HG02852 (cell line): ENCODE data around the gene INAFM1.

Source experiments
- ATAC-seq: cut with Tn5 transposase; IDR thresholded peaks from one replicate; pipeline ENCODE4 v1.9.1; 2021; ENCODE audit warnings: mild to moderate bottlenecking, moderate library complexity; ENCODE audit not compliant: unreplicated experiment

Gene INAFM1

DNA sequence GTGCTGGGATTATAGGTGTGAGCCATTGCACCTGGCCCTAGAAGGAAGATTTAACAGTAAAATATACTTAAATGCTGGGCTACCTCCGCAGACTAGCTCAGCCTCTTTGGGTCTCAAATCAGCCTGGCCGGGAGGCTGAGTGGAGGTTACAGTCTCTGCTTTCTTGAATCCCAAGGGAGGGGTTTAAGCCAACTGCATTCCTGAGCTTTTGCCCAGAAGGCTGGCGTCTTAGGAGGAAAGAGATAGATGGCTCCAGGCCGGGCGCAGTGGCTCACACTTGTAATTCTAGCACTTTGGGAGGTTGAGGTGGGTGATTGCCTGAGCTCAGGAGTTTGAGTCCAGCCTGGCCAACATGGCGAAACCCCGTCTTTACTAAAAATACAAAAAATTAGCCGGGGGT lies 34.4 kb downstream of the INAFM1 start:
- ATAC-seq = no peak

DNA sequence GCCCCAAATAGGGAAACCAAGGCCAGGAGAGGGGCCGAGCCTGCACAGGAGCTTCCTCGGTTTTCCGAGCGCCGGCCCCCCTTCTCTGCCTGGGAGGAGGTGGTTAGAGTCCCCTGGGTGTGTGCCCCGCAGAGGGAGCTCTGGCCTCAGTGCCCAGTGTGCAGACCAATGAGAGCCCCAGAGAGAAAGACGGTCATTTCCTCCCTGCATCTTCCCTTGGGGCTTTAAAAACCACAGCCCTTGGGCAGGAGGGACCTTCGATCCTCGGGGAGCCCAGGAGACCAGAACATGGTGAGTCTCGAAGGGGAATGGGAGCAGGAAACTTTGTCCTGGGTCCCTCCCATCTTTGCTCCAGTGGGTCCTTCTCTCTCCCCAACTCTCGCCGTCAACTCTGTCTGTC lies 34.9 kb downstream of the INAFM1 start, which contains the start of gene C5AR1:
C5AR1 (plus strand) TSS at position 254 of the 400 bp plus-strand sequence; CDS start at position 289, 35 bp downstream.
- no peak for ATAC-seq

DNA sequence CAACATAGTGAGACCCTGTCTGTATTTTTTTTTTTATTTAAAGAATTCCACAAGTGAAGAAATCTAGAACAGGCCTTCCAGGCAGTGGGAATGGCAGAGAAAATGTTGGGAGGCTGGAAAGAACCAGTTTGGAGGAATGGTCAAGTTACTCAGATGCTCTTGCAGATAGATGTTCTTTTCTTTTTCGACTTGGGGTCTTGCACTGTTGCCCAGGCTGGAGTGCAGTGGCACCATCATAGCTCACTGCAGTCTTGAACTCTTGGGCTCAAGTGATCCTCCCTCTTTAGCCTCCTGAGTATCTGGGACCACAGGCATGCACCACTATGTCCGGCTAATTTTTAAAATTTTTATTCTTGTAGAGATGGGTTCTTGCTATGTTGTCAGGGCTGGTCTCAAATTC lies 35.6 kb downstream of the INAFM1 start:
- no peak for ATAC-seq

DNA sequence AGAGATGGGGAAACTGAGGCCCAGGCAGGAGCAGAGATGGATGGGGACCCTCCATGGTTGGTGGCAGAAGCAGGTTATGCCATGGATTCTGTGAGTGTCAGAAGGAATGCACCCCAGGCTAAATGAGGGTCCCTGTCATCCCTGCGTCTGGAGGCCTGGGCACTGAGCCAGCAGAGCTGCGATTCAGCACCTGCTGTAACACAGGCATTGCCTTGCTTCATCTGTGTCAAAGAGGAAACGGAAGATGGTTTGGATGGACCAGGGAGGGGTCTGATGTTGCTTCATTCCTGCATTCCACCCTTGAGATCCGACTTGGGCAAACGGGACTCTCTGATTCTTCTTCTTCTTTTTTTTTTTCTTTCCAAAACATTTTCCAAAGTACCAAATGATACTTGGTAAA lies 36.1 kb downstream of the INAFM1 start:
- no peak for ATAC-seq

DNA sequence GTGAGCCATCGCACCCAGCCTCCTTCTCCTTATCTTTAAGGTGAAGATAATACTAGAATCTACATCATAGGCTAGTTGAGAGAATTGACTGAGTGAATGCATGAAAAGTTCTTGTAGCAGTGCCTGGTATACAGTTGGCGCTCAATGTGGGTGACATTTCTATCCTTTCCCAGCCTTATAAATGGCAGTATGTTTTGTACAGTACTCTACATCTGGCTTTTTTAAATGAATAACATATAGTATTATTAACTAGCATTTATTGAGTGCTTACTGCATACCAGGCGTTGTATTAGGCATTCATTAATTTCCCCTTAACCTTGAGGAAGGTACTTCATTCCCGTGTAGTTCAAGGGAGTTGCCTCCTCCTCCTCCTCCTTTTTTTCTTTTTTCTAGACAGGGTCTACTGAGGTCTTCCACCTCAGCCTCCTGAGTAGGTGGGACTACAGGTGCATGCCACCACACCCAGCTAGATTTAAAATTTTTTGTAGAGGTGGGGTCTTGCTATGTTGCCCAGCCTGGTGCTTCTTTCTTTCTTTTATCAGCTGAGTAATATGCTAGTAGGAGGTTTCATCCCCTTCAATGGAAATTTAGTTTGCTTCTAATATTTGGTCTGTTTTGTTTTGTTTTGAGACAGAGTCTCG lies 37.8 kb downstream of the INAFM1 start:
- ATAC-seq = no peak

DNA sequence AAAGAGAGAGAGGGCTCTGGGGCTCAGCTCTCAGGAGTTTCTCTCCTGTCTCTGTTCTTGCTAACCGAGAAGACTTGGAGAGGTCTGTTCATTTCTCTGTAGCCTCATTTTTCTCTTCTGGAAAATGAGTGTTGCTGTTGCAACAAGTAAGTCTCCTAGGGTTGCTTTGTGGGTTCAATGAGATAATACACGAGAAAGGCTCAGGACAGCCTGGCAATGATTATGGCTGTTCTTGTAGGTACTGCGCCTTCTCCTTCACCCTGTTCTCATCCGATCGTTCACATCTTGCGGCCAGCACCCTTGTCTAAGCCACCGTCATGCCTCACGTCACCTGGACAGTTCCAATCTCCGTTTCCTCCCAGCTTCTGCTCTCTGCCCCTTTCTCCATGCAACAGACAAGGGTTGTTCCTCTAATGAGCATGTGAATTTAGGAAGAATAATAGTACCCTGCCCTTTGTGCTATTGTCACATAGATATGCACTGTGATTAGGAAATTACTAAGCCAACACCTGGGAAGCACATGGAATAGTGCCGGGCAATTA lies 39.1 kb downstream of the INAFM1 start:
- ATAC-seq = no peak

DNA sequence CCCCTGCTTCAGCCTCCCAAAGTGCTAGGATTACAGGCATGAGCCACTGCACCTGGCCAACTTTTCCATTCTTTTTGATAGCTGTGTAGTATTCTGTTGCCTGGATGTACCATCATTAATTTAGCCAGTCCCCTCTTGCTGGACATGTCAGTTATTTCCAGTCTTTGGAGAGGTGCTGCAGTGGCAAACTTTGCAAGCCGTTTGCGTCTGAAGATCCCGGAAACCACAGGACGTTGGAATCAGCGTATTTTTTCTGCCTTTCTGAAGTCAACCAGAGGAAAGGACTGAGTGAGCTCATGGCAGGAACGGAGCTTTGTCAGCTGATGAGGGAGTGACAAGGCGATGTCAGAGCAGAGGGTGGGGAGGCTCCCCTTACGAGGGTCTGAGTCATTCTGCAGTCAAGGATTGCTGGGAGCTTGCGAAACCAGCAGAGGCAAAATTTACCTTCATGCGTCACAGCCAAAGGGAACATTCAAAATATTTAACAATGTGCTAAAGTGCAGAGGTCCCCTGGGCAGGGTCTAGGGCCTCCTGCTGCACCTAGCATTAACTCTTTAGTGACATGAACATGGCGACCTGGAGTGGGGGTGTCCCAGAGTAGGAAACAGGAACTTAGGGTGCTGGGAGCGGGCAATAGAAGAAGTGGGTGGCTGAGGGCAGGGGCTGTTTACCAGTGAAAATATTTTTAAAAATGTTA lies 40.6 kb downstream of the INAFM1 start:
- ATAC-seq = no peak

DNA sequence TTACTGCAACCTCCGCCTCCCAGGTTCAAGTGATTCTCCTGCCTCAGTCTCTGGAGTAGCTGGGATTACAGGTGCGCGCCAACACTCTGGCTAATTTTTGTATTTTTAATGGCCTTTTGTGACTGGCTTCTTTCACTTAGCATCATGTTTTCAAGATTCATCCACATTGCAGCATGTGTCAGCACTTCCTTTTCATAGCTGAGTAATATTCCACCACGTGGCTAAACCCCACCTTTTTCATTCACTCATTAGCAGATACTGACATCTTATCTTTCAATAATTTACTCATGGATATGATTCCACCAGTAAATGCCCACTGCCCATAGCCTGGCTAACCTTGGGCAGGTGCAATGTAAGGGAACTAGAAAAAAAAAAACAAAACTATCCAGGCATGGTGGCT lies 41.8 kb downstream of the INAFM1 start:
- ATAC-seq = no peak

DNA sequence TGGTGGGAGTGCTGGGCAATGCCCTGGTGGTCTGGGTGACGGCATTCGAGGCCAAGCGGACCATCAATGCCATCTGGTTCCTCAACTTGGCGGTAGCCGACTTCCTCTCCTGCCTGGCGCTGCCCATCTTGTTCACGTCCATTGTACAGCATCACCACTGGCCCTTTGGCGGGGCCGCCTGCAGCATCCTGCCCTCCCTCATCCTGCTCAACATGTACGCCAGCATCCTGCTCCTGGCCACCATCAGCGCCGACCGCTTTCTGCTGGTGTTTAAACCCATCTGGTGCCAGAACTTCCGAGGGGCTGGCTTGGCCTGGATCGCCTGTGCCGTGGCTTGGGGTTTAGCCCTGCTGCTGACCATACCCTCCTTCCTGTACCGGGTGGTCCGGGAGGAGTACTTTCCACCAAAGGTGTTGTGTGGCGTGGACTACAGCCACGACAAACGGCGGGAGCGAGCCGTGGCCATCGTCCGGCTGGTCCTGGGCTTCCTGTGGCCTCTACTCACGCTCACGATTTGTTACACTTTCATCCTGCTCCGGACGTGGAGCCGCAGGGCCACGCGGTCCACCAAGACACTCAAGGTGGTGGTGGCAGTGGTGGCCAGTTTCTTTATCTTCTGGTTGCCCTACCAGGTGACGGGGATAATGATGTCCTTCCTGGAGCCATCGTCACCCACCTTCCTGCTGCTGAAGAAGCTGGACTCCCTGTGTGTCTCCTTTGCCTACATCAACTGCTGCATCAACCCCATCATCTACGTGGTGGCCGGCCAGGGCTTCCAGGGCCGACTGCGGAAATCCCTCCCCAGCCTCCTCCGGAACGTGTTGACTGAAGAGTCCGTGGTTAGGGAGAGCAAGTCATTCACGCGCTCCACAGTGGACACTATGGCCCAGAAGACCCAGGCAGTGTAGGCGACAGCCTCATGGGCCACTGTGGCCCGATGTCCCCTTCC lies 45.5 kb downstream of the INAFM1 start:
- no peak for ATAC-seq

DNA sequence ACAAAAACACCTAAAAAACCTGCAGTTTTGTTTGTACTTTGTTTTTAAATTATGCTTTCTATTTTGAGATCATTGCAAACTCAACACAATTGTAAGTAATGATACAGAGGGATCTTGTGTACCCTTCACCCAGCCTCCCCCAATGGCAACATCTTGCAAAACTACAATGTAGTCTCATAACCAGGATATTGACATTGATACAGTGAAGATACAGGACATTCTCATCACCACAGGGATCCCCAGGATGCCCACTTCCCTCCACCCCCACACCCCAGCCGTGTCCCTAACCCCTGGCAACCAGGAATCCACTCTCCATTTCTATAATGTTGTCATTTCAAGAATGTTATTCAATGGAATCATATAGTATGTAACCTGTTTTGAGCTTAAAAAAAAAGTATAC lies 46.9 kb downstream of the INAFM1 start:
- no peak for ATAC-seq

DNA sequence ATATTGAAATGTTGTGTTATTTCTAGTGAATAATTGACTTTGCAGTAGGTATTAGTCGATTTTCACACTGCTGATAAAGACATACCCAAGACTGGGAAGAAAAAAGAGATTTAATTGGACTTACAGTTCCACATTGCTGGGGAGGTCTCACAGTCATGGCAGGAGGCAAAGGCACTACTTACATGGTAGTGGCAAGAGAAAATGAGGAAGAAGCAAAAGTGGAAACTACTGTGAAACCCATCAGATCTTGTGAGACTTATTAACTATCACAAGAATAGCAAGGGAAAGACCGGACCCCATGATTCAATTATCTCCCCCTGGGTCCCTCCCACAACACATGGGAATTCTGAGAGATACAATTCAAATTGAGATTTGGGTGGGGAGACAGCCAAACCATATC lies 47.4 kb downstream of the INAFM1 start:
- no peak for ATAC-seq

DNA sequence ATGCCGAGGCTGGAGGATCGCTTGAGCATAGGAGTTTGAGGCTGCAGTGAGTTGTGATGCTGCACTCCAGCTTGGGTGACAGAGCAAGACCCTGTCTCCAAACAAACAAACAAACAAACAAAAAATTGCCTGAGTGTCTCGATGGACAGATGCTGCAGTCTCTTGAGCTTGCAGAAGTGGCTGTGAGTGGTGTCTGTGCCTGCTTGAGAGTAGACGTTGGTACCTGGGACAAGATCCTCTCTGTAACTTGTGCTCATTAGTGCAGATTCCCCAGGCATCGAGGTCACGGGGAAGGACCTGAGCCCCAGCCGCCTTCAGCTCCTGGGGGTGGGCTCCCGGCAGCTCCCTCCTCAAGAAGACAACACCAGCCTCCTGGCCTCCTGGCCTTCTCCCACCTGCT lies 48.7 kb downstream of the INAFM1 start:
- no peak for ATAC-seq

DNA sequence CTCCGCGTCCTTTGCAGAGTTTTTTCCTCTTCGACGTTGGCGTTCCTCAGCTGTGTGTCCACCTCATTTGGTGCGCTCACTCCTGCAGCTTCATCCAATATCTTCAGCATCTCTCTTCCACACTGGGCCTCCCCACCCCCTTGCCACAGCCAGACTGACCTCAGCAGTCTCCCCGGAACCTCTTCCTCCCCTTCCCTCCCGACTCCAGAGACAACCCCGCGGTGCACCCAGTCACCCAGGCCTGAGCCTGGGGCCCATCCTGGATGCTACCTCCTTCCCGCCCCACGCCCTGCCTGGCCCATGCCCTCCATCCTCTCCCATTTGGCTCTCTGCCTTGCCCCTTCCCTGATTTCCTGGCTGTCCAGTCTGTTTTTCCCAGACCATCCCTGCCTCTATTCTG lies 49.2 kb downstream of the INAFM1 start:
- ATAC-seq = no peak

DNA sequence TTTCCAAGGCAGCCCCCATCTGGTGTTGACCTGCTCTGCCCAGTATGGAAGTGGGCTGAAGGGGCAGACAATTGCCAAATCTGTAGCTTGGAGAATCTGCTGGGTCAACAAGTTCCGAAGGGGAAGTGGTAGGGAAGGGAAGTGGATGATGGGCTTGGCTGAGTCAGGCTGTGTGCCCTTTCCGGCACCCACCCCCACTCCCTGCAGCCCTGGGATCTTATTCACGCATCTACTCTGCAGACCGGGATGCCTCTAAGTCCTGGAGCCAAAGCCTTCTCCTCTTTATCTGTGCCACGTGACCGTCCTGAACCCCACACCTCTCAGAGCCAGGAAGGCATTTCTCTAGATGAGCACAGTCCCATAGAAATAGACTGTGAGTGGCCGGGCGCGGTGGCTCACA lies 49.8 kb downstream of the INAFM1 start:
- no peak for ATAC-seq
